Body of pancreas (tissue), 4 donors: ENCODE results near the gene PADI6.

Experiments used
- POLR2A ChIP-seq, 3 donors: fragments of 450-650 bp; IDR thresholded peaks; one replicate each; pipeline ENCODE4 v1.6.1; 2016; ENCODE audit warnings: antibody characterized with exemption in 3 of 3, mild to moderate bottlenecking in 2 of 3
- TF ChIP-seq, protein P1 (sequence below), 7 experiments: fragments of 450-650 bp in 4 of 7; fragments of 200-600 bp in 3 of 7; sonication (generic) in 3 of 7; IDR thresholded peaks; one replicate each; pipeline ENCODE4 v1.5.1; 2016 to 2019; ENCODE audit warnings: antibody characterized with exemption in 7 of 7

DNA sequence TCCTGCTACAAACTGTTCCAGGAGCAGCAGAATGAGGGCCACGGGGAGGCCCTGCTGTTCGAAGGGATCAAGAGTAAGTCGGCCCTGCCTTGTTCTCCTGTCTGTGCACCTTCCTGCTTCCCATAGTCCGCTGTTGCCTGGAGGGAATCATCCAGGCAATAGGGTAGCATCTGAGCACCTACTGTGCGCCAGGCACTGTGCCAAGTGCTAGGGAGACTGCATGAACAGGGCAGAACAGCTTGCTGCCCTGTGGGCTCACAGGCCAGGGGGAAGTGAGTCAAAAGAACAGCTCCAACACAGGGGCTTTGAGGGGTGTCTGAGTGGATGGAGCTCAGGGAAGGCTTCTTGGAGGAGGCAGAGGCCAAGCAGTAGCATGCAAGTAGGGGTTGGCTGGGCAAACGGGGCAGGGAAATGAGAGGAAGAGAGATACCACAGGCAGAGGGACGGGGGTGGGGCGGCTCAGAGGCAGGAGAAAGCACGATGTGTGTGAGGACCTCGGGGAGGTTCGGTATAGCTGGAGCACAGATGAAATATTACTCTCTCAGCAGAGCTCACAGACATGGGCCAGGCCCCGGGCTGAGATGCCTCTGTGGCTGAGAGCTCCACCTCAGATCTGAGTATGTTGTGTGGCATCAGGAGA is 15.5 kb upstream of the PADI6 start:
- TF ChIP-seq, protein P1, sequence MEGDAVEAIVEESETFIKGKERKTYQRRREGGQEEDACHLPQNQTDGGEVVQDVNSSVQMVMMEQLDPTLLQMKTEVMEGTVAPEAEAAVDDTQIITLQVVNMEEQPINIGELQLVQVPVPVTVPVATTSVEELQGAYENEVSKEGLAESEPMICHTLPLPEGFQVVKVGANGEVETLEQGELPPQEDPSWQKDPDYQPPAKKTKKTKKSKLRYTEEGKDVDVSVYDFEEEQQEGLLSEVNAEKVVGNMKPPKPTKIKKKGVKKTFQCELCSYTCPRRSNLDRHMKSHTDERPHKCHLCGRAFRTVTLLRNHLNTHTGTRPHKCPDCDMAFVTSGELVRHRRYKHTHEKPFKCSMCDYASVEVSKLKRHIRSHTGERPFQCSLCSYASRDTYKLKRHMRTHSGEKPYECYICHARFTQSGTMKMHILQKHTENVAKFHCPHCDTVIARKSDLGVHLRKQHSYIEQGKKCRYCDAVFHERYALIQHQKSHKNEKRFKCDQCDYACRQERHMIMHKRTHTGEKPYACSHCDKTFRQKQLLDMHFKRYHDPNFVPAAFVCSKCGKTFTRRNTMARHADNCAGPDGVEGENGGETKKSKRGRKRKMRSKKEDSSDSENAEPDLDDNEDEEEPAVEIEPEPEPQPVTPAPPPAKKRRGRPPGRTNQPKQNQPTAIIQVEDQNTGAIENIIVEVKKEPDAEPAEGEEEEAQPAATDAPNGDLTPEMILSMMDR (IDR thresholded peaks at IDR 0.05), result no peak
- no peak for TF ChIP-seq POLR2A (IDR thresholded peaks at IDR 0.05)
